Measurements from ENCODE around the gene APOBEC2.

The APOBEC2 gene

DNA sequence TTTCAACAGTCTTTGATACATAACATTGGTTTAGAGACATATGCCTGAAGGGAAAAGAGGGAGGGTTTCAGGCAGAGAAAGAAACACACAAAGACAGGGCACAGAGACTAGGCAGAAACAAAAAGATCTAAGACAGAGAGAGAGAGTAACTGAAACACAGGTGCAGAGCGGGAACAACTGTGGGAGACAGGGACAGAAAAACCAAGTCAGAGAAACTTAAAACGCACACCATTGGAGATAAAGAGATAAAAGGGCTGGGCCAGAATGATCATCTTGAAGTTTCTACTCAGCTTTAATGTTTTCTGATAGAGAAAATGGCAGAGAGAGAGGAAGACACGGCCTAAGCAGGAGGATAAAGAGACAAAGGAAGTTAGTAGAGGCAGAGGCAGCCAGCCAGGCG lies 25.8 kb upstream of the APOBEC2 start:
- 10% methylated on average over 4 of the region's 4 CpGs for WGBS (ENCODE audit: insufficient coverage)
- Histone ChIP-seq H3K27me3 (replicated peaks in 2 of 5; ENCODE audit: control insufficient read depth in 4 of 5, insufficient read depth in 5 of 5, low read length in 4 of 5) (no peaks in the 10 kb centered on the region), H3K4me1 (ENCODE audit: control extremely low read depth in 1 of 4, control insufficient read depth in 4 of 4, insufficient read depth in 4 of 4, low read length in 3 of 4) (peaks cover 0 to 37% (median 27%) of the 10 kb centered on the region in 4 experiments), H3K27ac (ENCODE audit: insufficient read depth in 1 of 2, low read depth in 1 of 2, low read length in 2 of 2, poor library complexity in 1 of 2, severe bottlenecking in 2 of 2) (peak overlapping the region; percentile 36 to 79), H3K4me3 (ENCODE audit: control insufficient read depth in 1 of 7, extremely low read depth in 1 of 7, insufficient read depth in 4 of 7, low read depth in 2 of 7, low read length in 6 of 7) (peak overlapping the region; percentile 63 to 88 (median 76)), H3K9me3 (ENCODE audit: control extremely low read depth in 1 of 5, control insufficient read depth in 4 of 5, insufficient read depth in 2 of 5, low read depth in 1 of 5, low read length in 4 of 5) (no peaks in the 10 kb centered on the region), H3K36me3 (ENCODE audit: control insufficient read depth in 4 of 4, insufficient read depth in 4 of 4, low read length in 3 of 4) (peaks cover 0 to 2% (median 0%) of the 10 kb centered on the region in 4 experiments)
- POLR2A ChIA-PET = no interaction called here
- CTCF ChIA-PET = interaction anchor here (0.7 to 7.0 kb wide), 15 partner anchors 8 to 43 kb away, joined by 3 to 73 read pairs (median 3); partner anchors contain the start of genes TSPO2 and UNC5CL
- no peak for DNase-seq

DNA sequence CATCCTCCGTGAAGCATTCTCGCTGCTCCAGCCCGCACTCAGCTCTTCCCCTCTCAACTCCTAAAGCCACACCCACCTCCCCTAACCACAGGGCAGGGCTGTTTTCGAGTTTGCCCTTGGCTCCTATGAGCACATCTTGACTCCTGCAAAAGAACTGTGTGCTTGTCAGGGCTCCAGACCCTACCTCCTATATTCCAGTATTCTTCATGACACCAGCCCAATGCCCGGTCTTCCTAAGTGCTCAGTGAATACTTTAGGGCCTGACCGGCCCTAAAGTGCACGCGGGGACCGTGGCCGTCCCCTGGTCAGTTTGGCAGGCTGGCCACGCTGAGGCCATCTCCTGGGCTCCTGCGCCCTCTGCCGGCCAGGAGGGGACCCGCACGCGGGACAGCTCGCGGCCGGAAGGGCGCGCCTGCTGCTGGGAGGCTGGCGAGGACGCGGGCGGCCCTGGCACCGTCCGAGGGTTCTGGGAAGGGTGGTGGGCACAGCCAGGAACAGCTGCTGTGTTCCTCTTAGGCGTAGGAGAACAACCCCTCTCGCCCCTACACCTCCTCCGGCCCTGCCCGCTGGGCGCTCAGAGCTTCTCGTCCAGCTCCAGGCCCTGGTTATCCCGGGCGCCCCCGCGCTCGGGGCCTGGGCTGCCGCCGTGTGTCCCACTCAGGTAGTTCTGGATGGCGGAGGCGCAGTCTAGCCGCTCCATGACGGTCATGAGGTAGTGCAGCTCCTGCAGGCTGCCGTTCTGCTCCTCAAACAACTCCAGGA lies 25.0 kb upstream of the APOBEC2 start:
- Histone ChIP-seq H3K9me3 (ENCODE audit: control extremely low read depth in 1 of 5, control insufficient read depth in 4 of 5, insufficient read depth in 2 of 5, low read depth in 1 of 5, low read length in 4 of 5) (no peaks in the 10 kb centered on the region), H3K27ac (ENCODE audit: insufficient read depth in 1 of 2, low read depth in 1 of 2, low read length in 2 of 2, poor library complexity in 1 of 2, severe bottlenecking in 2 of 2) (peak overlapping the region; percentile 51 to 79), H3K4me1 (ENCODE audit: control extremely low read depth in 1 of 4, control insufficient read depth in 4 of 4, insufficient read depth in 4 of 4, low read length in 3 of 4) (peaks cover 0 to 37% (median 27%) of the 10 kb centered on the region in 4 experiments), H3K36me3 (ENCODE audit: control insufficient read depth in 4 of 4, insufficient read depth in 4 of 4, low read length in 3 of 4) (peaks cover 0 to 2% (median 0%) of the 10 kb centered on the region in 4 experiments), H3K27me3 (replicated peaks in 2 of 5; ENCODE audit: control insufficient read depth in 4 of 5, insufficient read depth in 5 of 5, low read length in 4 of 5) (no peaks in the 10 kb centered on the region), H3K4me3 (ENCODE audit: control insufficient read depth in 1 of 7, extremely low read depth in 1 of 7, insufficient read depth in 4 of 7, low read depth in 2 of 7, low read length in 6 of 7) (peak overlapping the region; percentile 63 to 88 (median 76))
- ChIA-PET POLR2A (interaction anchor here (0.8 kb wide), 1 partner anchor 43 kb away, joined by 4 read pairs; no protein-coding TSS in a partner anchor), CTCF (interaction anchor here (0.6 to 7.0 kb wide), 25 partner anchors 8 to 44 kb away, joined by 3 to 73 read pairs (median 4); partner anchors contain the start of genes APOBEC2, TSPO2 and UNC5CL)
- DNase-seq = peak; percentile 86 to 93 (median 93)
- under 1% methylated on average over 32 of the region's 45 CpGs for WGBS (ENCODE audit: insufficient coverage)

DNA sequence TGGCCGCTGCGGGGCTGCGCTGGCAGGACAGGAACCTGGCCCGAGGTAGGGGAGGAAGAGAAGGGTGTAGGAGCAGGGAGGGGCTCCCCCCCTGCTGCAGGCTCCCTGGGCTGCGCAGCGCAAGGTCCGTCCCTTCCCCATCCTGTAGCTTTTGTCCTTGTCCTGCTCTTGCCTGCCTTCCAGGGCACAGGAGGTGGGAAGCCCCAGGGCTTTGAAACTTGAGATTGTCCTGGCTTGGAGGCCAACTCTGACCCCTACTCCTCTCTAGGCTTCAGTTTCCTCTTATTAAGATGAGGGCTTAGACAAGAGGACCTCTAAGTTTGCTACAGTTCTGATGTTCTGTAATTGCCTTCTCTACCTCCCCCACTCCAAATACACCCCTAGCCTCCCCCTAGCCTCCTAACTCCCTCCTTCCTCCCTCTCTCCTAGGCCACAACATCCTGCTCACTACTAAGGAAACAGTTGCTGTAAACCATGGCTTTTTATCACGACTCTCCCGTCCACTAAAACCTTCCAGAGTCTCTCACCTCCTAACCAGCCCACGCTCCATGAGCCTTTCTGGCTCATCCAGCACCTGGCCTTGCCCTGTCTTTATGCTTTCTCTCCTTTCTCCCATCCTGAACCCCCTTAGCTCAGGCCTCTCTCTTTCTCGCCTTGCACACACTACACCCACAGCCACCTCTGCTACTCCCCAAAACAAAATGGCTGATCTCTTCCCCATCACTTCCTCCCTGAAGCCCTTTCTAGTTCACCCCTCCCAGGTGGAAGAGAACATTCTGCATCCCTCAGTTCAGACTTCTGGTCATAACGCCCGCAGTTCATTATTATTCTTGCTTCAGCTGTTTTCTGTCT lies 24.2 kb upstream of the APOBEC2 start:
- H3K9me3 ChIP-seq (ENCODE audit: control extremely low read depth in 1 of 5, control insufficient read depth in 4 of 5, insufficient read depth in 2 of 5, low read depth in 1 of 5, low read length in 4 of 5) = no peaks in the 10 kb centered on the region
- peak overlapping the region; percentile 51 to 79 for H3K27ac ChIP-seq (ENCODE audit: insufficient read depth in 1 of 2, low read depth in 1 of 2, low read length in 2 of 2, poor library complexity in 1 of 2, severe bottlenecking in 2 of 2)
- CTCF ChIA-PET = interaction anchor here (0.6 to 7.0 kb wide), 16 partner anchors 8 to 44 kb away, joined by 3 to 73 read pairs (median 6); partner anchors contain the start of genes APOBEC2 and UNC5CL
- 28% methylated on average over 8 of the region's 13 CpGs for WGBS (ENCODE audit: insufficient coverage)
- POLR2A ChIA-PET = no interaction called here
- peaks cover 0 to 2% (median 0%) of the 10 kb centered on the region in 4 experiments for H3K36me3 ChIP-seq (ENCODE audit: control insufficient read depth in 4 of 4, insufficient read depth in 4 of 4, low read length in 3 of 4)
- no peaks in the 10 kb centered on the region for H3K27me3 ChIP-seq (replicated peaks in 2 of 5; ENCODE audit: control insufficient read depth in 4 of 5, insufficient read depth in 5 of 5, low read length in 4 of 5)
- DNase-seq = peak; percentile 22 to 66 (median 59)
- peaks cover 0 to 37% (median 27%) of the 10 kb centered on the region in 4 experiments for H3K4me1 ChIP-seq (ENCODE audit: control extremely low read depth in 1 of 4, control insufficient read depth in 4 of 4, insufficient read depth in 4 of 4, low read length in 3 of 4)
- peak overlapping the region; percentile 63 to 88 (median 76) for H3K4me3 ChIP-seq (ENCODE audit: control insufficient read depth in 1 of 7, extremely low read depth in 1 of 7, insufficient read depth in 4 of 7, low read depth in 2 of 7, low read length in 6 of 7)

DNA sequence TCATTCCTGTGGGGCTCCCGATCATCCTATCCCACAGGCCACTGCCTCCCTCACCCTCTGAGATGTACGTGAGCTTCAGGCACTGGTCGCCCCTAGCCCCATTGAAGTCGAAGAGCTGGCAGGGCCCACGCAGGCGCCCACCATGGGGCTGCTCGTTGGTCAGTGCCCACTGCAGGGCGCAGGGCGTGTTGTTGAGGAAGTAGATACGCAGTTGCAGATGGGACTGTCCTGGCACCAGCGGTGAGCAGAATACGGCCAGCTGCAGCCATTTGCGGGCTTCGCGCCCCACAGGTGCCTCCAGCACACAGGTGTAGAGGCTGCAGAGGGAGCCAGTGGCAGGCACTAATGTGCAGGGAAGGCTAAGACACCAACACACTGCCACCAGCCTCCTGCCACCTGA lies 20.2 kb upstream of the APOBEC2 start:
- no peak overlapping the region for H3K27ac ChIP-seq (ENCODE audit: insufficient read depth in 1 of 2, low read depth in 1 of 2, low read length in 2 of 2, poor library complexity in 1 of 2, severe bottlenecking in 2 of 2)
- CTCF ChIA-PET = interaction anchor here (0.5 to 2.0 kb wide), 2 partner anchors 35 to 338 kb away, joined by 3 to 5 read pairs; no protein-coding TSS in a partner anchor
- WGBS (ENCODE audit: insufficient coverage) = 100% methylated on average over 8 of the region's 15 CpGs
- H3K36me3 ChIP-seq (ENCODE audit: control insufficient read depth in 4 of 4, insufficient read depth in 4 of 4, low read length in 3 of 4) = no peaks in the 10 kb centered on the region
- POLR2A ChIA-PET = no interaction called here
- H3K27me3 ChIP-seq (replicated peaks in 2 of 5; ENCODE audit: control insufficient read depth in 4 of 5, insufficient read depth in 5 of 5, low read length in 4 of 5) = no peaks in the 10 kb centered on the region
- no peak for DNase-seq
- no peaks in the 10 kb centered on the region for H3K9me3 ChIP-seq (ENCODE audit: control extremely low read depth in 1 of 5, control insufficient read depth in 4 of 5, insufficient read depth in 2 of 5, low read depth in 1 of 5, low read length in 4 of 5)
- no peak overlapping the region for H3K4me3 ChIP-seq (ENCODE audit: control insufficient read depth in 1 of 7, extremely low read depth in 1 of 7, insufficient read depth in 4 of 7, low read depth in 2 of 7, low read length in 6 of 7)
- peaks cover 0 to 20% (median 12%) of the 10 kb centered on the region in 4 experiments for H3K4me1 ChIP-seq (ENCODE audit: control extremely low read depth in 1 of 4, control insufficient read depth in 4 of 4, insufficient read depth in 4 of 4, low read length in 3 of 4)

DNA sequence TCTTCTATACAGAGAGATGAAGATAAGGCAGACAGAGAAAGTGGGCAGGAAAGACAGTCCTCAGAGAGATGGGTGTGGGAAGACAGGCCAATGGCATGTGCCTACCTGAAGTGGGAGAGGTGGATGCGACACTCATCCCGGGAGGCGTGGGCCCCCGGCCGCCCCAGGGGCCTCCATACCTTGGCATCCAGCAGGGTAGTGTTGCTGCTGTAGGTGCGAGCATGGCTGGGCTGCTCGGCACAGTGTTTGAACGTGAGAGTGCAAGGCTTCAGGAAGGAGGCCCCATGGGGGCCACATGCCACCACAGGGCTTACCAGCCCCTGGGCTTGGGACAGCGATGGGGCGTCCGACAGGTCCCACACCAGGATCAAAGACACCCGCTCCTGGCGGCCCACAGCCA lies 19.2 kb upstream of the APOBEC2 start:
- no peaks in the 10 kb centered on the region for H3K27me3 ChIP-seq (replicated peaks in 2 of 5; ENCODE audit: control insufficient read depth in 4 of 5, insufficient read depth in 5 of 5, low read length in 4 of 5)
- POLR2A ChIA-PET = no interaction called here
- no peak overlapping the region for H3K4me3 ChIP-seq (ENCODE audit: control insufficient read depth in 1 of 7, extremely low read depth in 1 of 7, insufficient read depth in 4 of 7, low read depth in 2 of 7, low read length in 6 of 7)
- no peak for DNase-seq
- no peak overlapping the region for H3K27ac ChIP-seq (ENCODE audit: insufficient read depth in 1 of 2, low read depth in 1 of 2, low read length in 2 of 2, poor library complexity in 1 of 2, severe bottlenecking in 2 of 2)
- H3K4me1 ChIP-seq (ENCODE audit: control extremely low read depth in 1 of 4, control insufficient read depth in 4 of 4, insufficient read depth in 4 of 4, low read length in 3 of 4) = peaks cover 0 to 11% (median 4%) of the 10 kb centered on the region in 4 experiments
- no peaks in the 10 kb centered on the region for H3K9me3 ChIP-seq (ENCODE audit: control extremely low read depth in 1 of 5, control insufficient read depth in 4 of 5, insufficient read depth in 2 of 5, low read depth in 1 of 5, low read length in 4 of 5)
- H3K36me3 ChIP-seq (ENCODE audit: control insufficient read depth in 4 of 4, insufficient read depth in 4 of 4, low read length in 3 of 4) = no peaks in the 10 kb centered on the region
- WGBS (ENCODE audit: insufficient coverage) = 95% methylated on average over 13 of the region's 13 CpGs
- CTCF ChIA-PET = interaction anchor here (1.5 to 2.8 kb wide), 3 partner anchors 24 to 34 kb away, joined by 3 to 7 read pairs (median 5); no protein-coding TSS in a partner anchor

DNA sequence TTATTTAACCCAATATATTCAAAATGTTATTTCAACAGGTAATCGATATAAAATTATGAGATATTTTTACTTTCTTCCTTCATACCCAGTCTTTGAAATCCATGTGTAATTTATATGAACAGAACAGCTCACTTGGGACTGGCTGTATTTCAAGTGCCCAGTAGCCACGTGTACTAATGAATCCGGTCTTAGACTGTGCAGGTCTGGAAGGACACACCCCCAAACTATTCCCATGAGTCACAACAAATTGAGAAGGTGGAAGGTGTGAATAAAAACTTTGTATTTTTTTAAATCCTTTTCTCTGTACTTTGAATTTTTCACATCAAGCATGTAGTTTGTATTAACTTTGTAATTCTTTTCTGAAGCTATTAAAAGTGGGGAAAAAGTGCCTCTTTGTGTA lies 16.8 kb upstream of the APOBEC2 start:
- DNase-seq = no peak
- POLR2A ChIA-PET = interaction anchor here (0.7 kb wide), 1 partner anchor 106 kb away, joined by 3 read pairs; no protein-coding TSS in a partner anchor
- no peak overlapping the region for H3K27ac ChIP-seq (ENCODE audit: insufficient read depth in 1 of 2, low read depth in 1 of 2, low read length in 2 of 2, poor library complexity in 1 of 2, severe bottlenecking in 2 of 2)
- WGBS (ENCODE audit: insufficient coverage) = no CpG with 5 or more reads among the region's 3 CpGs
- H3K4me1 ChIP-seq (ENCODE audit: control extremely low read depth in 1 of 4, control insufficient read depth in 4 of 4, insufficient read depth in 4 of 4, low read length in 3 of 4) = peaks cover 0 to 9% (median 7%) of the 10 kb centered on the region in 4 experiments
- H3K36me3 ChIP-seq (ENCODE audit: control insufficient read depth in 4 of 4, insufficient read depth in 4 of 4, low read length in 3 of 4) = no peaks in the 10 kb centered on the region
- no peak overlapping the region for H3K4me3 ChIP-seq (ENCODE audit: control insufficient read depth in 1 of 7, extremely low read depth in 1 of 7, insufficient read depth in 4 of 7, low read depth in 2 of 7, low read length in 6 of 7)
- H3K9me3 ChIP-seq (ENCODE audit: control extremely low read depth in 1 of 5, control insufficient read depth in 4 of 5, insufficient read depth in 2 of 5, low read depth in 1 of 5, low read length in 4 of 5) = no peaks in the 10 kb centered on the region
- CTCF ChIA-PET = interaction anchor here (0.8 to 3.6 kb wide), 10 partner anchors 8 to 45 kb away, joined by 3 to 21 read pairs (median 7); no protein-coding TSS in a partner anchor
- no peaks in the 10 kb centered on the region for H3K27me3 ChIP-seq (replicated peaks in 2 of 5; ENCODE audit: control insufficient read depth in 4 of 5, insufficient read depth in 5 of 5, low read length in 4 of 5)
